HG02852 (cell line): ENCODE results near the gene NPS.

Experiments
- ATAC-seq: cut with Tn5 transposase; IDR thresholded peaks from one replicate; pipeline ENCODE4 v1.9.1; 2021; ENCODE audit warnings: mild to moderate bottlenecking, moderate library complexity; ENCODE audit not compliant: unreplicated experiment

NPS gene, protein sequence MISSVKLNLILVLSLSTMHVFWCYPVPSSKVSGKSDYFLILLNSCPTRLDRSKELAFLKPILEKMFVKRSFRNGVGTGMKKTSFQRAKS

DNA sequence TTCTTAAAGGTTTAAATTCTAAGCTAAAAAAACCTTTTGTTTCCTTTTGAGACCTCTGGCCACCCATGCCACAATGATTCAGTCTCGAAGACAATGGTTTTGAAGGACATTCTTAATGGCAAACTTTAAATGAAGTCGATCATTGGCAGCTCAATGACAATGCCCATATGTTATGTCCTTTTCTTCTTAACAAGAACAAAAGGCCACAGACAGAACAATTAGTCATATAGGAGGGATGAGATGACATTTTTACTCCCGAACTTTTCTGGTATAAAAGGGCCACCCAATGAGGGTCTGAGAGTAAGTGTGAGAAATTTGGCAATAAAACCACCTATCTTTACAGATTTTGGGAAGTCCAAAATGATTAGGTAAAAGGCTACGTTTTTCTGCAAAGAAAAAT is at the start of gene NPS:
Gene NPS (plus strand): TSS at position 301 of the 400 bp plus-strand sequence. CDS start 60 bp downstream, at position 361.
- ATAC-seq, result no peak

DNA sequence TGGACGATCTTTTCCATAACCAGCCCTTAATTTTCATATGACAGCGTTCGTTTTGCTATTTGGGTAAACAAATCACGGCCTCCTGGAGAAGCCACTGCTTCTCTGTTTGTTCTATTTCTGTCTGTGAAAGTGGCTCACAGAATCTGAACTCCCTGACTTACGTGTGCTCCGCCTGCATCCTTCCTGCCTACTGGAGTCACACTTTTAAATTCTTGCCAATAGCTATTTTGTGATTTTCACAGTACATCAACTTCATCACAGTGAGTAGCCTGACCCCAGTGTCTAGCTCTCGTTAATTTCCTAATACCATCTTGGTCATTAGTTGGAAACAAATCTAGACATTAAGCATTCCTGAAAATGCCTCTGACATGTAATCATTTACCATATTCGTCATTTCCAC is 49.0 kb upstream of the NPS start:
- ATAC-seq, result no peak

DNA sequence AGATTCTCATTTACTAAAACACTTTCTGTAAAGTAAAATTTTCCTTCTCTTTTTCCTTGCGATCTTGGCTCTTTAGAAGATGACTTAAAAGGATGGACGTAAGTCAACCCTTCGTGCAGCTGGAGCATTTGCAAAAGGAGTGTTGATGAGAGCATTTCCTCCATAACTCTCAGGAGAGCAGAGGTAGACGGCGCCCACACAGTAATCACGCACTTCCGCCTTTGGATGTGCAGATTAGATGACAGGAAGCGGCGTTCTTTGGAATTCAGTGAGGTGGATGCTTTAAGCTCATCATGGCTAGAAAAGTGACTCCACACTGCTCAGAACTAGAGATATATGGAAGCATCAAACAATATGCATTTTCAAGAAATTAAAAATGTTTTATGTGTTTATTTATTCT is 43.0 kb upstream of the NPS start:
- no peak for ATAC-seq

DNA sequence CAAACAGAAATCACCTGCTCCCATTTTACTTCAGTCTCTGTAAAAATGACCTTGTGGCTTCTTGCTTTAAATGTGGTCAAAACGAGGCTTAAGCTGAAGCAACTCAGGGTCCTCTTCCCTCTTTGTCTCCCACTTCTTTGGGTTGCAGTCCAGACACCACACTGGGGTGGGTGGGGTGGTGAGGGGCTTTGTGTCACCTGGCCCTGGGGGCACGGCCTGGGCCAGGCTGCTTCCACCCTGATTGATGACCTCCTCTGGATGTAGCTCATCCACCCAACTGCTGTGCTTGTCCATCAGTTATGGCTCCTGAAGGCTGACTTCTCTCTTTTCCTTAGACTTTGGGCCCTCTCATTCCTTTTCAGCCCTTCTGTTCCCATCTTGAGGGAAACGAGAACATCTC is 26.8 kb upstream of the NPS start:
- ATAC-seq, result no peak

DNA sequence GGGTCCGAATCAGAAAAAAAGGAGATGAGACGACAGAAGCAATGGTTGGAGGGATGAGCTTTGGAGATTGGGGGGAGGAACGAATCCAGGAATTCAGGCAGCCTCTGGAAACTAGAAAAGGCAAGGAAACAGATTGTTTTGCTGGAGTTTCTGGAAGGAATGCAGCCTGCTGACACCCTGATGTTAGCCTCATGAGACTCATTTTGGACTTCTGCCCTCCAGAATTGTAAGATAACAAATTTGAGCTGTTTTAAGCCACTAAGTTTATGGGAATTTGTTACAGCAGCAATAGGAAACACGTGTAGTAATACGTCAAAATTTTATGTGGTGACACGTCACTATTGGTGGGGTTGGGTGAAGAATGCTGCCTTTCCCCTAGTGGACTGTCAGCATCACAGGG is 25.6 kb upstream of the NPS start:
- no peak for ATAC-seq

DNA sequence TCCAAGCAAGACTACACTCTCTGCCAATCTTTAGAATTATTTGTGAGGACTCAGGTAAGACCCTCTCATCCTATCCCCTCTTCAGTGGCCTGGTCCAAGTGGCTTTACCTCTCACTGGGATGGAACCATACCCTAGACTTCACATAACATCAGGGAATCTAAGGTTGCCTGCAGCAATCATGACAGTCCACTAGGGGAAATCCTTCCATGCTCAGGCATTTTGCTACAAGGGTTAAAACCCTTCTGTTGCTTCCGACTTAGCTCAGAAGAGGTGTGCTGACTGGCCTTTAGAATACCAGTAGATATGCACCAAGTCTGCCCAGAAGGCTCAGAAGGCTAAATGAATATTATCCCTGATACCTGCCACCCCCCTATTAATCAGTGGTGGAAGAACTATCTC is 24.9 kb upstream of the NPS start:
- ATAC-seq, result no peak

DNA sequence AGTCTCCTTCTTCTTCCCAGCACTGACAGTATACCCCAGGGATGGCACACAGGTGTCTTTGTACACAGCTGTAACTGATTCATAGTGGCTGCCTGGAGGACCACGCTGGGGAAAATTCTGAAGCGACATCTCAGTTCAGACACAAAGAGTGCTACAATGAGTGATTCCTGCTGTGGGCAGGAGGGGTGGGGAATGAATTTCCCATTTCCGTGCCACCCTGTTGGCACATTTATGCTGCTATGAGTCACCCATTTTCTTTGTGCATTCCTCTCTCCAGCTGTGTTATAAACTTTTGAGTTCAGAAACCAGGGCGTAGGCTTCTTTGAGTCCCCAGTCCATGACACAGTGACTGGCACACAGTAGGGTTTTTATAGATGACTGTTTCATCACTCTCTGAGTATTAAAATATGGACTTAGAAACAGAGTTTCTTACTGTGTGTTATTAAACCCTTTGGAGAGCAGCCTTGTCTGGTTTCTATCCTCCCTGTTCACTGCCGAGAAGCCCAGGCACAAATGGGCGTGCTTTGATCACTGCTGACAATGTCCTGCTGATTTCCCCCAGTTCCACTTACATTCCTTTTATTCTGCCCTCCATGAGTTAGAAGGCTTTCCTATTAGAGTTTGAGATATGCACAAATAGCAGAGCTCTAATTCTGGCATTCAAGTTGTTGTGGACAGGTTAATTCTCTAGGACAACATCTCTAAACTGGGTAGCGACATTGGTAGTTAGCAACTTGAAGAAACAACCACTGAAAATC is 24.0 kb upstream of the NPS start:
- no peak for ATAC-seq

DNA sequence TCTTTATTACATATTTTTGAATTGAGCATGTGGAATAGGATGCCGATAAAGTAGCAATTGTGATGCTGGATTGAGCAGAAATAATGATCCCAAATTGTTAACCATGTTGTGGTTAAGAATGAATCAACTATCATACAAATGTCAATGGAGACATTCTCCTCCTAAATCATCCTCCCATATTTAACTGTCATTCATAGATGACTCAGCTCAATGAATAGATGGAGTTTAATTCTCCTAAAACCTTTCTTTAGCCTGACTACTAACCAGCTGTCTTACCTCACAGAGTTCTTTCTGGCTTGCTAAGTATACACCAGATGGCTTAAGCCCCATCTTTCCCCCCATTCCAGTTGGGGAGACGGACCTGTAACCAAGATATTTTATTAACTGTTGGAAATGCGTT is 23.4 kb upstream of the NPS start:
- no peak for ATAC-seq

DNA sequence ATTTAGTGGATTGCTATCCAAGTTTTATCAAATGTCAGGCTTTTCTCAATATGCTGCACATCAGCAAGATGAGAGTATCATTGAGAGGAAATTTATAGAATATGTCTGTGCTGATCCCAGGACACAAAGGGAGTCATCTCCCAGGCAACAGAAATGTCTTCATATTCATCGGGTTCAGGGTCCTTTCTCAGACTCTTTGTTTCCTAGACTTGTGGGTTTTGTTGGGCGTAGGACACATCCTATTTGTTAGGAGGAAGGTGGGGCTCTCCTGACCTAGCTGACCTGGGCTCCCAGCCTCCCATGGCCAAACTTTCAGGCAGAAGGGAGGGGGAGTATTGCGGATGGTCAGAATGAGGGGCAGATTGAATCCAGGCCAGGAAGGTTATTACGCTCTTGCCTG is 22.9 kb upstream of the NPS start:
- no peak for ATAC-seq

DNA sequence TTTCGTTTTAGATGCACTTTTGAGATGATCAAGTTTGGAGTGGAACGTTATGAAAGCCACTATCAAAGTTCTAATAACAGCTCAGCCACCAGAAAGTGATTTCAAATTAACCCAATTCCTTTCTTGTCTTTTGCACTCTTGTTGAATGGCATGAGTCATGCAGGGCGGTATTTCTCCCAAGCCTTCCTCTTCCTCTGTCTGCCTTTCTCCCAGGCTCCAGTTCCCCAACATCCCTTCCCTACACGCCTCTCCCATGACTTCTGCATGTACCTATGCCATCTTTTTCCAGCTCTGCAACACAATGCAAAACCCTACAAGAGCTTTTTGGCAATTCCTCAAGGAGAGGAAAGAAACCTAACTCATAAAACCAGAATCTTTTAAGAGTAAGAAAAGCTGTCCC is 21.8 kb upstream of the NPS start:
- ATAC-seq, result no peak

DNA sequence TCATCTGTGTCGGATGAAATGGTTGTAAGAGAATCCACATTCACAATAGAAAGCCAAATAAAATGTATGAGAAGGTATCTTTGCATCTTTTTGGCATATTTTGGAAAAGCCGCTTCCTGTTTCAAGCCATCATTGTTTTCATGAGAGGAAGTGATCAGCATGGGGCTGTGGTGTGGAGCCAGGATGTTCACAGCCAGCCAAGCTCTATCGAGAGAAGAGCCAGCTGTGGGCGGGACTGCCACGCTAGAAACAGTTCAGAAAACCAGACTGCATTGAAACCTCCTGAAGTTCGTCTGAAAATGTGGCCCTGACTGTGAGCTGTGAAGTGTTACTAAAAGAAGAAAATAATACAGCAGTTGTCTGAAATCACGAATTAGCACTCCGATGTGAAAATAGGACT is 21.2 kb upstream of the NPS start:
- ATAC-seq, result no peak

DNA sequence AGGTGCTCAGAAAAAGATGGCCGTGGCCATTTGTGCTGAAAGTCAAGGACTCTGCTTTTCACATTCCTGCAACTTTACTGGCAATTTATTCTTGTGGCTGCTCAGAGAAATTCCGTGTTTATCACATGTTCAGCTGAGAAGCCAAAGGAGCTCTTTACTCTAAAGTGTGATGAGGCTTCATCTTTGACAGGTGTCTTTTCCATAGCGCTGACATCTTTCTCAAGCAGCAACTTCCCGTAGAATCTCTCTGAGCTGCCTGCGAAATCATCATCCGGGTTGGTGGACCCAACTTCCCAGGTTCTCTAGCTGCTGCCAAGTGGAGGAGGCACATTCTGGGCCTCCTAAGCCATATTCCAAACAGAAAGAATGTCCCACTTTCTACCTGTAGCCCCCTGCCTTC is 16.9 kb upstream of the NPS start:
- no peak for ATAC-seq

DNA sequence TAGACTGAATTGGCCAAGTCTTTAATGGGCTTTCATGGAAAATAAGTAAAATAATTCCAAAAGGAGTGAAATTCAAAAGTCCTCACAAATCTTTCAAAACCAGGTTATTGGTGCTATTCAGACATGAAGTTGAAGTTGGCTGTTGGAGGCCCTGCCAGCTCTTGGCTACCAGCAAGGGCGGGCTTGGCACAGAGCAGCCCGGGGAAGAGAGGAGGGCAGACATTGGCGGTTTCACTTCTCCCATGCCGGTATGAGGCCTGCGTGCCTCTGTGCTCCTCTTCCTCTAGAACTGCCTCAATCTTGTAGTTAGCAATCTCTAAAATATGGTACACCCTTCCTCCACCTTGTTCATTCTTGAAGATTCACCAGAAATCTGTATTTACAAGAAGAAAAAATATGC is 16.4 kb upstream of the NPS start:
- ATAC-seq, result no peak

DNA sequence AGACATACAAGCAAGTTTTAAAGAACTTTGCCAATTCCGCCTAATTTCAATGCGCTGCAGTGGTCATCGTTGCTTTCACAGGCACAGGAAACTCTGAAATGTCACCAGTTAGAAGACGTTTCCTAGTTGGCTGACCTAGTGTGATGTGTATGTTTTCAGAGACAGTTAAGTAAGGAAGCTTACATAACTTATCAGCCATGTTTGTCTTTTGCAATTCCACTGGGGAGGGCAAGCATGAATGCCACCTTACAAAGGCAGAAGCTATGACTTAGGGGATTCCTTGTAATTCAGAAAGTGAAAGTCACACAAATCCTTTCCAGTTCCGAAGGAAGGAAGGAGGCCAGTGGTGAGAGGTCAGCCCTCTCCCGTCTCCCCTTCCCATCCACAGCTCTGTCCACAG is 15.0 kb upstream of the NPS start:
- ATAC-seq, result no peak

DNA sequence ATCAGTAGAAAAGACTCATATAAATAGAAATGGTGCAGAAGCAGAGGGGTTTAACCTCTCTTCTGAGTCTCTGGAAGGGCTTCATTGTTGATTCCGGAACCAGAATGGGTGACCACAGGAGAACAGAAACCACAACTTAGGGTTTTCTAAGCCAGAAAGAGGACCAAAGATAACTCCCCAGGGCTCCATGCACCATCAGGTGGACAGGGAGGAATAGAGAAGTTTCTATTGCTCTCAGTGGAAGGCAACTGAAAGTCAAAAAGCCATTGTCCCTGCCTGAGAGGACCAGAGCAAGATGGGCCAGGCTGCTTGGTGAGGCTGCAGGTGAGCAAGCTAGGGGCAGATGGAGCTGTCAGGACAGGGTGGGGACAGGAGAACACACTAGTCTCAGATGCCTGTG is 14.6 kb upstream of the NPS start:
- ATAC-seq, result no peak

DNA sequence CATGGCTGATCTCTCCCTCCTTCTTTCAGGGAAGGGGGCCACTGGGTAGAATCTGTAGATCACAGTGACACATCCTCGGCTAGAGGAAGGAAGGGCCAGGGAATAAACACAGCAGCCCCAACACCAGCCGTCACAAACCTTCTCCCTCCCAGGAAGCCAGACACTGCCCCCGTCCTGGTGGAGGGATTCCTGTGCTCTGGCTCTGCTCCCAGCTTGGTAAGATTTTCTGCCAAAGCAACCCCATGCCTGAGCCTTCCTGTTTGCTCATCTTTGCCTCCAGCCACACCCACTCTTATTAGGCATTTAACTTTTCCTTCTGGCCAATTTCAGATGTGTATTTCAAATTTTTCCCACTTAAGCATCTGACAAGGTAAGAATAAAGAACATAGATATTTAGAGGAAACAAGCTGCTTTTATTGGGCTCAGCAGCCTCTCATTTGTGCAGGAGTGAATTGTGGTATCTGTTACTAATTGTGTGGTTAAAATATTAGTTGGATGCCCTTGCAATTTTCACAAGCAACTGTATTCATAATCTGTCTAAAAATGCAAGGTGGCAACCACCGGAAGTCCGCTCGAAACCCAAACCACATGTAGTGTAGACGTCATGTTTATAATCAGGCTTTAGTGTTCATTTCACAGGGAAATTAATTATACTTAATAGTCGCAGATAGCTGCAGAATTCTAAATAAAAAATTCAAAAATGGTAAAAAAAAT is 13.2 kb upstream of the NPS start:
- ATAC-seq, result no peak

DNA sequence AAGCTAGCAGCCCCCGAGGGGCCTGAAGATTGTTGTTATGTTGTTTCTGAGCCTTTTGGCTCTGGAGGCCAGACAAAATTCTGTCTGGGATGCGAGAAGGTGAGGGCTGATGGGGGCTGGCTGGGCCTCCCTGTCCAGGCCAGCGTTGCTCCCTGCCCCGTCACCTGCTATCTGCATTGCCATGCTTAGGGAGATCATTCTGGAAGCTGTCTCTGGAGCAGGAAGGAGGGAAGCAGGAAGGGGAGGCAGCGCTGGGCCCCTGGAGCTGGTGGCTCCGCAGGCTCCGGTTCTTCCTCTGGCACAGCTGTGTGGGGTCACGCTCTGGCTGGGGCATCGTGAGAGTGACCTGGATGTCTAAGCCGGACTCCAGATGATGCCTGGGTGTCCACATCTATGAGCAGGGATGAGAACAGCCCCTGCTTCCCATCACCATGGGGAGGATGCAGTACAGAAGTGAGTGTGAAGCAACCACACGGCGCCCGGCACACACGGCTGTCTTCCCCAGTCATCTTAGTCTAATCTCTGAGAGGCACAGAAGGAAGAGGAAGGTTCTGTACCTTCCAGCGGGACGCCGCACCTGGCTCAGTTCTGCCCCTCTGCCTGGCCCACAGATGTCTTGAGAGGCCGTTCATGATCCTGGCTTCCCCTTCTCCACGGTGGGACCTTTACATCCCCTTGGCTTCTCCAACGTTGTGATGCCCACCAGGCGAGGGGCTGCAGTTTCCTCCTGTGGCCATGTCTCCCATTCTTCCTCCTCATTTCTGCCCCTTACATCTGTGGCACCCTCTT is 11.9 kb upstream of the NPS start:
- no peak for ATAC-seq

DNA sequence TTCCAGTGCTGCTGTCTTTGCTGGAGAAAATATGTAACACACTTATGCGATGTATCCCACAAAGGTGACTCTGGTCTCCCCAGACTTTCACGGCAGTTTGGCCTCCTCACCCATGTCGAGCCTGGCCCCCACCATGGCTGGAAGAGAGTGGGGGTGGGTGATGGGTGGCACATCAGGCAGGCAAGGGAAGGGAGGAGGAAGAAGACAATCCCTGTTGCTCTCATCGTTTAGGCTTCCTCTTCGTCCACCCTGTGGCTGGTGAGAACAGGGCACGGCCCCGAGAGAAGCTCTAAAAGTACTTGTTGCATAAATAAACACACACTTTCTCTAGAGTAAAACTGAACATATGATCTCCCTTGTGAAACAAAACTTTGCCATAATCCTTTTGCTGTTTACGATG is 11.2 kb upstream of the NPS start:
- no peak for ATAC-seq

DNA sequence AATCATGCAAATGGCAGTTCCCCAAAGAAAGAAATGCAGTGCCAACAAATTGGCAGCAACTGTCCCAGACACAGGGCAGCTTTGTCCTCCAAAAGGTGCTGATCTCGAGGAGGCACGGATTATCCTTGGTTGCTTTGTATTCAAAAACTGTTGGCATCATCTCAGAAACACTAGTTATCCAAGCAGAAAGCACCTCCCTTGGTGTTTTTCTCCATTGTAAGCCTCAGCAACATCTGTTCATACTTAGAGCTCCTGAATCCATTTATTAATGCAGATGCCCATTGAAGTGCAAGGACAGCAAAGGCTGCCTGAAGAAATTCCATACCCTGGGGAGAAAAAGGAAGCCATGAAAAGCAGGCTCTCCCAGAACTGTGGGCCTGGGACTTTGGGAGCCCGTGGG is 1.1 kb upstream of the NPS start:
- ATAC-seq, result no peak

DNA sequence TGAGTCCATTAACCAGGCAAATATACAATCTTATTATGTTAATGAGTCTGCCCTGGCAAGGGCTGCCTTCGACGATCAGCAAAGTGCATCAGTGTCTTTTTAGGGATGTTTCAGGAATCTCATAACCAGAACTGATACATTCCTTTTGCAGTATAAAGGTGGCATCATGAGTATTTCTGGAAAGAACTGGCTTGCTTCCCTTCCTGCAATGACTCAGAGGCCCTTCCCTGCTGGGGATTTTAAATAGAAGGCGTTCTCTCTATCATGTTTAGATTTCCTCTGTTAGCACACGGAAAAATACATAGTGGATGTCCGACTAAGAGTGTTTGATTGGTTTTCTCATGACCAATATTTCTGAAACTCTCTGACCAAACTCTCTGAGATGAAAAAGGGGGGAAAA is 1.8 kb downstream of the NPS start:
- no peak for ATAC-seq

DNA sequence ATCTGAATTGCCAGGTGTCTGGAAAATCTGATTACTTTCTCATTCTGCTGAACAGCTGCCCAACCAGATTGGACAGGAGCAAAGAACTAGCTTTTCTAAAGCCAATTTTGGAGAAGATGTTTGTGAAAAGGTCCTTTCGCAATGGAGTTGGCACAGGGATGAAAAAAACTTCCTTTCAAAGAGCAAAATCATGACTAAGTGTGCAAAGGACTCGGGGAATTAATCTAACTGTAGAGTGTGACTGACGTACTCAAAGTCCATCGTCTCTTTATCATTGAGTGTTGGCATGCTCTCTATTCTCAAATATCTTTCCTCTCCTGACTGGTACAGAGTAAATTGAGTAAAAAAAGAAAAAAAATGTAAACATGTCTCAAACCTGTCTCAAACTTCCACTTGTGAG is 3.3 kb downstream of the NPS start:
- ATAC-seq, result no peak

DNA sequence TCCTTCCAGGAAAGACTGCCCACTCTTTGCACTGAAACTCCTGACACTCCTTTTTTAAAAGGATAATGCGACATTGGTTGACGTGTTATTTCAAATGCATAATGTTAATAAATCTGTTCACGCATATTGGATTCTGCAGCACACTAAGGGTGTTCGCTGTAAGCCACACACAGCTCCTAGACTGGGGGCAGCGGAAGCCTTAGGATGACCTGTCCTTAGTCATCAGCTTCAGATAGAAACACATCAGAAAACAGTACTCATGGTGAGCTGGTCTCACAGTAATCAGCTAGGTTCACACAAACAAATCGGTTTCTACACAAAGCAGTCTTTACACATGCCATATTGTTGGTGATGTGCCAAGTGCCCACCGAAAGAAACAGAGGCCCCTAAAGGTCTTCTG is 4.3 kb downstream of the NPS start:
- ATAC-seq, result no peak
